Testis (tissue), 2 donors: ENCODE results near the gene RSBN1.

ENCODE experiments used
- CTCF ChIP-seq, 3 experiments: fragments of 450-650 bp in 2 of 3; fragments of 200-600 bp in 1 of 3; sonication (generic) in 1 of 3; IDR thresholded peaks; one replicate each; pipeline ENCODE4 v1.5.1; 2016 to 2019; ENCODE audit warnings: antibody characterized with exemption in 3 of 3, mild to moderate bottlenecking in 2 of 3, moderate library complexity in 1 of 3
- POLR2A ChIP-seq: fragments of 450-650 bp; IDR thresholded peaks from one replicate; pipeline ENCODE4 v1.6.1; 2017; ENCODE audit warnings: antibody characterized with exemption, mild to moderate bottlenecking, moderate library complexity

- TF ChIP-seq CTCF (IDR thresholded peaks at IDR 0.05) (peak in 1 of 3 experiments; percentile 20), POLR2A (peak; percentile 72)
Measured at GRCh38 chr1:113811888-113812660, at the start of gene RSBN1.
